Measurements from ENCODE around the gene LDLRAD3.

LDLRAD3 gene

DNA sequence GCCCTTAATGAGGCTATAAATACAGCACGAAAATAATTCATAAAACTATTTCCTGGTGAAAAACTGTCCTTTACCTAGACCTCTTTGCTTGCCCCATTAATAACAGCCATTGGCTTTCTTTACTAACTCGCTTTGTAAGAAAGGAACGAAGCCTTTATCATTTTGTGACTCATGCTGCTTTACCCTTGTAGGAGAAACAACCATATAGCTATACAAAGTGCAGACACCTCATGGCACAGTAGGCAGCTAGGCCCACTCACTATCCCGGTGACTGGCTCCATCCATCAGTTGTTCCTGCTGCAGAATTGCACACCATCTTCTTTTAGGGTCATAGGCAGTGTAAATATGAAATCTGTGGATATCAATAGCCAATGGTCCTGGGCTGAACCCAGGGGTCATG lies 85.8 kb downstream of the LDLRAD3 start:
- no peaks in the 10 kb centered on the region for H3K9me3 ChIP-seq (ENCODE audit: insufficient read depth, low read depth, low read length)
- no peak overlapping the region for H2AFZ ChIP-seq (ENCODE audit: low read length)
- H4K20me1 ChIP-seq (ENCODE audit: insufficient read depth, low read length, poor library complexity, severe bottlenecking): no peaks in the 10 kb centered on the region
- TF ChIP-seq, protein P1, sequence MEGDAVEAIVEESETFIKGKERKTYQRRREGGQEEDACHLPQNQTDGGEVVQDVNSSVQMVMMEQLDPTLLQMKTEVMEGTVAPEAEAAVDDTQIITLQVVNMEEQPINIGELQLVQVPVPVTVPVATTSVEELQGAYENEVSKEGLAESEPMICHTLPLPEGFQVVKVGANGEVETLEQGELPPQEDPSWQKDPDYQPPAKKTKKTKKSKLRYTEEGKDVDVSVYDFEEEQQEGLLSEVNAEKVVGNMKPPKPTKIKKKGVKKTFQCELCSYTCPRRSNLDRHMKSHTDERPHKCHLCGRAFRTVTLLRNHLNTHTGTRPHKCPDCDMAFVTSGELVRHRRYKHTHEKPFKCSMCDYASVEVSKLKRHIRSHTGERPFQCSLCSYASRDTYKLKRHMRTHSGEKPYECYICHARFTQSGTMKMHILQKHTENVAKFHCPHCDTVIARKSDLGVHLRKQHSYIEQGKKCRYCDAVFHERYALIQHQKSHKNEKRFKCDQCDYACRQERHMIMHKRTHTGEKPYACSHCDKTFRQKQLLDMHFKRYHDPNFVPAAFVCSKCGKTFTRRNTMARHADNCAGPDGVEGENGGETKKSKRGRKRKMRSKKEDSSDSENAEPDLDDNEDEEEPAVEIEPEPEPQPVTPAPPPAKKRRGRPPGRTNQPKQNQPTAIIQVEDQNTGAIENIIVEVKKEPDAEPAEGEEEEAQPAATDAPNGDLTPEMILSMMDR (conservative IDR thresholded peaks at IDR 0.05; ENCODE audit: low read length): no peak
- no peak for TF ChIP-seq EZH2phosphoT487 (IDR thresholded peaks at IDR 0.05; ENCODE audit: borderline replicate concordance)
- no peaks in the 10 kb centered on the region for H3F3A ChIP-seq (ENCODE audit: low read depth)
- H3K79me2 ChIP-seq (ENCODE audit: insufficient read depth, low read length): no peaks in the 10 kb centered on the region
- no peaks in the 10 kb centered on the region for H3K27me3 ChIP-seq (ENCODE audit: insufficient read depth, low read length, poor library complexity, severe bottlenecking)
- H3K4me1 ChIP-seq (ENCODE audit: insufficient read depth, low read length, poor library complexity, severe bottlenecking): peaks cover 8% of the 10 kb centered on the region
- H3K4me3 ChIP-seq (ENCODE audit: low read length, poor library complexity, severe bottlenecking): no peak overlapping the region
- no peaks in the 10 kb centered on the region for H3K9me2 ChIP-seq (replicated peaks; ENCODE audit: low read depth, low read length)
- no peak overlapping the region for H3K4me2 ChIP-seq (ENCODE audit: low read depth, low read length, poor library complexity, severe bottlenecking)
- no peaks in the 10 kb centered on the region for H3K36me3 ChIP-seq (ENCODE audit: insufficient read depth, low read length)
- H3K9ac ChIP-seq (ENCODE audit: low read depth, low read length, poor library complexity, severe bottlenecking): no peak overlapping the region

DNA sequence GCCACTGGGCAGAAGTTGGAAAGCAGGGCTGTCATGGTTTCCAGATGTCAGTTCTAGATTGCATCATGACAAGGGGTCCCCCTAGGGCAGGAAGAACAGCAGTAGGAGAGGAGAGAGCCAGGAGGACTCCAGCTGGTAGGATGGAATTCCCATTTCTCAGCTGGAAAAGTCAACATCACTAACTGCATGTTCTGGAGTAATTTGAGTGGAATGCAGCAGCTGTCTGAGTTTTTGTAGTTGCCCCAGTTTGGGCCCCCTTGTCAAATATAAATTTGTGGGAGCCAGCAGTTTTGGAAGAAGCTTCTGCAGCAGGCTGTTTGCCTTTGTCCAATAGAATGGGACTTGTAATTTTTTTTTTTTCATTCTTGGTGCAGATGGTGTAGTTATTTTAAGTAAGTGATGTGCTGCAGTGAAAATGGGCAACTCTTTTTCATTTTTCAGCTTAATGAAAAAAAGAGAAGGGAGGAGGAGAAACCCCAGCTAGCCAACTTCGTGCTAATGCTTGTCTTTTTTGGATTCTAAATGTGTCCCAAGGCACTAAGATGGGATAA lies 86.9 kb downstream of the LDLRAD3 start:
- Histone ChIP-seq H3K4me3 (ENCODE audit: low read length, poor library complexity, severe bottlenecking) (no peak overlapping the region), H3K9ac (ENCODE audit: low read depth, low read length, poor library complexity, severe bottlenecking) (no peak overlapping the region), H3K4me1 (ENCODE audit: insufficient read depth, low read length, poor library complexity, severe bottlenecking) (peaks cover 8% of the 10 kb centered on the region), H3K9me2 (replicated peaks; ENCODE audit: low read depth, low read length) (no peaks in the 10 kb centered on the region), H3K4me2 (ENCODE audit: low read depth, low read length, poor library complexity, severe bottlenecking) (no peak overlapping the region), H2AFZ (ENCODE audit: low read length) (no peak overlapping the region), H3K79me2 (ENCODE audit: insufficient read depth, low read length) (no peaks in the 10 kb centered on the region), H3K27me3 (ENCODE audit: insufficient read depth, low read length, poor library complexity, severe bottlenecking) (no peaks in the 10 kb centered on the region), H3K36me3 (ENCODE audit: insufficient read depth, low read length) (no peaks in the 10 kb centered on the region), H3K9me3 (ENCODE audit: insufficient read depth, low read depth, low read length) (no peaks in the 10 kb centered on the region), H3F3A (ENCODE audit: low read depth) (no peaks in the 10 kb centered on the region), H4K20me1 (ENCODE audit: insufficient read depth, low read length, poor library complexity, severe bottlenecking) (no peaks in the 10 kb centered on the region)
- TF ChIP-seq, protein P1 (conservative IDR thresholded peaks at IDR 0.05; ENCODE audit: low read length): no peak
- TF ChIP-seq EZH2phosphoT487 (IDR thresholded peaks at IDR 0.05; ENCODE audit: borderline replicate concordance): no peak

DNA sequence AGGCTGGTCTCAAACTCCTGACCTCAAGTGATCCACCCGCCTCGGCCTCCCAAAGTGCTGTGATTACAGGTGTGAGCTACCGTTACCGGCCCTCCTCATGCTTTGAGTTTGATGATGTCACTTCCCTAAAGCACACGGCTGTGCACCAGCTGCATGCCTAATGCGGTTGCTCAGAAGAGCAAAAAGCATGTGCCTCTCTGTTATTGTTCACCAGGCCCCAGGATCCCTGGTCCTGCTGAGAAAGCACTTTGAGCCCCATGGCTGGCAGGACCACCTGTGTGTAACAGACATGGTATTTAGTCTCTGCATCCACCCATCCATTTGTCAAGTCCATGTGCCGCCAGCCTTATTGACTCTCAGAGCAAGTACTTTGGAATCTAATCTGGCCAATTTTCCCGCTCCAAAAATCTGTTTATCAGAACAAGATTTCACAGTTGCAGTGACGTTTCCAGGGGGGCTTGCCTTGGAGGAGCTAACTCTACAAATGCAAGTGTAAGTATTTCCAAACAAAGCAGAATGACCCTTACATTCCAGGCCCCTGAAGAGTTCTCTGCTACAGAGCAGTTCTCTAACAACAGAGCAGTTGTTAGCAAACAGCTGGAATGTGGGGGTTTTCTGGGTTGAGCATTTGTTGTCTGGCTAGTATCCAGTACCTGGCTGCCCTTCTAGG lies 89.4 kb downstream of the LDLRAD3 start:
- peaks cover under 1% of the 10 kb centered on the region for H3K4me1 ChIP-seq (ENCODE audit: insufficient read depth, low read length, poor library complexity, severe bottlenecking)
- no peak for TF ChIP-seq EZH2phosphoT487 (IDR thresholded peaks at IDR 0.05; ENCODE audit: borderline replicate concordance)
- TF ChIP-seq, protein P1 (conservative IDR thresholded peaks at IDR 0.05; ENCODE audit: low read length): no peak
- H3K9me2 ChIP-seq (replicated peaks; ENCODE audit: low read depth, low read length): no peaks in the 10 kb centered on the region
- H3K9me3 ChIP-seq (ENCODE audit: insufficient read depth, low read depth, low read length): no peaks in the 10 kb centered on the region
- H3K36me3 ChIP-seq (ENCODE audit: insufficient read depth, low read length): no peaks in the 10 kb centered on the region
- no peak overlapping the region for H3K4me2 ChIP-seq (ENCODE audit: low read depth, low read length, poor library complexity, severe bottlenecking)
- no peak overlapping the region for H2AFZ ChIP-seq (ENCODE audit: low read length)
- H3K9ac ChIP-seq (ENCODE audit: low read depth, low read length, poor library complexity, severe bottlenecking): no peak overlapping the region
- no peaks in the 10 kb centered on the region for H4K20me1 ChIP-seq (ENCODE audit: insufficient read depth, low read length, poor library complexity, severe bottlenecking)
- no peaks in the 10 kb centered on the region for H3F3A ChIP-seq (ENCODE audit: low read depth)
- no peaks in the 10 kb centered on the region for H3K27me3 ChIP-seq (ENCODE audit: insufficient read depth, low read length, poor library complexity, severe bottlenecking)
- no peak overlapping the region for H3K4me3 ChIP-seq (ENCODE audit: low read length, poor library complexity, severe bottlenecking)
- no peaks in the 10 kb centered on the region for H3K79me2 ChIP-seq (ENCODE audit: insufficient read depth, low read length)

Data from Loucy (cell line).